Nephron progenitor cell (in vitro differentiated cells): Measurements from ENCODE around the gene RTEL1.
A peak's percentile ranks its signal among the peaks of the same experiment; 100 is the strongest.

Experiments
- DNase-seq: peaks from one replicate; pipeline ENCODE4 v3.0.0; 2021
- H3K27ac Mint-ChIP-seq: 2 replicates; pipeline ENCODE4 v1.8.0; 2021; ENCODE audit warnings: mild to moderate bottlenecking, moderate library complexity, mixed read lengths
- H3K27me3 Mint-ChIP-seq: 2 replicates; pipeline ENCODE4 v1.8.0; 2021; ENCODE audit warnings: mild to moderate bottlenecking, low read depth, mixed read lengths; ENCODE audit not compliant: poor library complexity
- H3K36me3 Mint-ChIP-seq: 2 replicates; pipeline ENCODE4 v1.8.0; 2021; ENCODE audit warnings: low read depth, mixed read lengths
- H3K4me1 Mint-ChIP-seq: 2 replicates; pipeline ENCODE4 v1.8.0; 2021; ENCODE audit warnings: mixed read lengths
- H3K4me3 Mint-ChIP-seq: 2 replicates; pipeline ENCODE4 v1.8.0; 2021; ENCODE audit warnings: mild to moderate bottlenecking, moderate library complexity, mixed read lengths
- H3K9me3 Mint-ChIP-seq: 2 replicates; pipeline ENCODE4 v1.8.0; 2021; ENCODE audit warnings: mild to moderate bottlenecking, moderate library complexity, mixed read lengths
- TF ChIP-seq, protein P1 (sequence below): fragments of 200-600 bp; sonication (generic); IDR thresholded peaks from 2 replicates; pipeline ENCODE4 v1.5.0; 2021; ENCODE audit warnings: antibody characterized with exemption

The RTEL1 gene

GRCh38 chr20:63697868-63698545, 39.9 kb downstream of the RTEL1 start:
- H3K27ac Mint-ChIP-seq: no peak overlapping the region
- H3K4me3 Mint-ChIP-seq: peak overlapping the region; percentile 18
- H3K27me3 Mint-ChIP-seq: no peaks in the 10 kb centered on the region
- H3K9me3 Mint-ChIP-seq: peaks cover 3% of the 10 kb centered on the region
- peaks cover 24% of the 10 kb centered on the region for H3K4me1 Mint-ChIP-seq
- DNase-seq: no peak
- TF ChIP-seq, protein P1, sequence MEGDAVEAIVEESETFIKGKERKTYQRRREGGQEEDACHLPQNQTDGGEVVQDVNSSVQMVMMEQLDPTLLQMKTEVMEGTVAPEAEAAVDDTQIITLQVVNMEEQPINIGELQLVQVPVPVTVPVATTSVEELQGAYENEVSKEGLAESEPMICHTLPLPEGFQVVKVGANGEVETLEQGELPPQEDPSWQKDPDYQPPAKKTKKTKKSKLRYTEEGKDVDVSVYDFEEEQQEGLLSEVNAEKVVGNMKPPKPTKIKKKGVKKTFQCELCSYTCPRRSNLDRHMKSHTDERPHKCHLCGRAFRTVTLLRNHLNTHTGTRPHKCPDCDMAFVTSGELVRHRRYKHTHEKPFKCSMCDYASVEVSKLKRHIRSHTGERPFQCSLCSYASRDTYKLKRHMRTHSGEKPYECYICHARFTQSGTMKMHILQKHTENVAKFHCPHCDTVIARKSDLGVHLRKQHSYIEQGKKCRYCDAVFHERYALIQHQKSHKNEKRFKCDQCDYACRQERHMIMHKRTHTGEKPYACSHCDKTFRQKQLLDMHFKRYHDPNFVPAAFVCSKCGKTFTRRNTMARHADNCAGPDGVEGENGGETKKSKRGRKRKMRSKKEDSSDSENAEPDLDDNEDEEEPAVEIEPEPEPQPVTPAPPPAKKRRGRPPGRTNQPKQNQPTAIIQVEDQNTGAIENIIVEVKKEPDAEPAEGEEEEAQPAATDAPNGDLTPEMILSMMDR: no peak
- peaks cover 5% of the 10 kb centered on the region for H3K36me3 Mint-ChIP-seq

GRCh38 chr20:63698739-63699465, 40.8 kb downstream of the RTEL1 start:
- H3K9me3 Mint-ChIP-seq: peaks cover under 1% of the 10 kb centered on the region
- TF ChIP-seq, protein P1: no peak
- H3K27ac Mint-ChIP-seq: no peak overlapping the region
- no peak for DNase-seq
- H3K27me3 Mint-ChIP-seq: no peaks in the 10 kb centered on the region
- H3K4me1 Mint-ChIP-seq: peaks cover 24% of the 10 kb centered on the region
- H3K4me3 Mint-ChIP-seq: no peak overlapping the region
- peaks cover 1% of the 10 kb centered on the region for H3K36me3 Mint-ChIP-seq

DNA sequence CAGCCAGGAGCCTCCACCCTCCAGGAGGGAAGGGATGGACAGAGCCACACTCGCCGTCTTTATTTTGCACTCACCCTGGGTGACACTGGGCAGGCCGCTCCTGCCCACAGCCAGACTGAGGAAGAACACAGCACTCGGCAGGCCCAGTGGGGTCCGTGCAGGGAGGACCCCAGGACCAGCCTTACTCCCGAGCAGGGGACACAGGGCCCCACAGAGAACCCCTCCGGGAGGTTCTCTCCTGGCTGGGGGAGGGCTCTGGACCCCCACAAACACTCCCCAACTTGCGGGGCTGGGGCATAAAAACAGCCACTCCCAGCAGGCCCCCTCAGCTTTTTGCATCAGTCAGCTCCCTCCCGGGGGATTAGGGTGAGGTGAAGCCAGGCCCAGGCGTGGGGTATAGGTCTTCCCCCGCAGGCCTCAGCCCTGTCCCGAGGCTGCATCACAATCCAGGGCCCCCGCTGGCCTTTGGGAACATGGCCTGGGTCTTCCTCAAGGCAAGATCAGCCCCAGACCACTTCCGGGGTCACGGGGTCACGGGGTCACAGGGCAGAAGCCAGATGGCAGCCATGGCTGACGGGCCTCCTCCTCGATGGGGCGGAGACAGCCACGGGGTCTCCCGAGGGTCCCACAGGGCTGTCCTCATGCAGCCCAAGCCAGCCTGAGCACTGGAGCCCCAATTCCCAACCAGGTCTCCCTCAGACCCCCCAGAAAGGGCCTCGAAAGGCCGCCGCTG, 41.5 kb downstream of the RTEL1 start:
- H3K4me1 Mint-ChIP-seq: peaks cover 24% of the 10 kb centered on the region
- no peak overlapping the region for H3K4me3 Mint-ChIP-seq
- DNase-seq: peak; percentile 65
- no peaks in the 10 kb centered on the region for H3K9me3 Mint-ChIP-seq
- no peaks in the 10 kb centered on the region for H3K27me3 Mint-ChIP-seq
- no peak overlapping the region for H3K27ac Mint-ChIP-seq
- peaks cover under 1% of the 10 kb centered on the region for H3K36me3 Mint-ChIP-seq
- TF ChIP-seq, protein P1: no peak

- Mint-ChIP-seq H3K27me3 (no peaks in the 10 kb centered on the region), H3K4me1 (peaks cover 24% of the 10 kb centered on the region), H3K36me3 (peaks cover 7% of the 10 kb centered on the region), H3K4me3 (no peak overlapping the region), H3K9me3 (no peaks in the 10 kb centered on the region), H3K27ac (peak overlapping the region; percentile 61)
- TF ChIP-seq, protein P1: no peak
- no peak for DNase-seq
Observed at GRCh38 chr20:63700199-63701050, 42.3 kb downstream of the RTEL1 start.

GRCh38 chr20:63701051-63701328, 42.9 kb downstream of the RTEL1 start:
- H3K27me3 Mint-ChIP-seq: no peaks in the 10 kb centered on the region
- DNase-seq: no peak
- TF ChIP-seq, protein P1: no peak
- no peaks in the 10 kb centered on the region for H3K9me3 Mint-ChIP-seq
- peaks cover 24% of the 10 kb centered on the region for H3K4me1 Mint-ChIP-seq
- no peak overlapping the region for H3K27ac Mint-ChIP-seq
- peaks cover 7% of the 10 kb centered on the region for H3K36me3 Mint-ChIP-seq
- H3K4me3 Mint-ChIP-seq: no peak overlapping the region
